ENCODE results near the gene SNTG2.

GRCh38 chr2:1328684-1329083, 378.0 kb downstream of the SNTG2 start:
- TF ChIP-seq CTCF (IDR thresholded peaks at IDR 0.05) (no peak), POLR2A (IDR thresholded peaks at IDR 0.05) (no peak)
